Panc1 (cell line): Measurements from ENCODE around the gene RHPN2.

Source experiments
- POLR2AphosphoS5 ChIP-seq: IDR thresholded peaks from 2 replicates; pipeline ENCODE4 v1.6.1; 2012; ENCODE audit warnings: mild to moderate bottlenecking, low read depth, low read length, moderate library complexity
- TF ChIP-seq, protein P1 (sequence below): fragments of 450-650 bp; IDR thresholded peaks from 2 replicates; pipeline ENCODE4 v1.5.1; 2017; ENCODE audit warnings: mild to moderate bottlenecking

DNA sequence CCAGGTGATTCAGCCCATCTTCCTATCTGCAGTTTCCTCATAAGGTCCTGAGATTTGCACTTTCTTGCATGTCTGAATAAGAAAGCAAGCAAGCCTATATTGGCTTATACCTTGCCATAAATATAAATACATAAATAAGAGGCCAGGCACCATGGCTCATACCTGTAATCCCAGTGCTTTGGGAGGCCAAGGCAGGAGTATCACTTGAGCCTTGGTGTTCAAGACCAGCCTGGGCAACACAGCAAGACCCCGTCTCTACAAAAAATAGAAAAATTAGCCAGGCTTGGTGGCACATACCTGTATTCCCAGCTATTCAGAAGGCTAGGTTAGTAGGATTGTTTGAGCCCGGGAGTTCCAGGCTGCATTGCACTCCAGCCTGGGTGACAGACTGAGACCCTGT lies 10.8 kb upstream of the RHPN2 start:
- TF ChIP-seq, protein P1, sequence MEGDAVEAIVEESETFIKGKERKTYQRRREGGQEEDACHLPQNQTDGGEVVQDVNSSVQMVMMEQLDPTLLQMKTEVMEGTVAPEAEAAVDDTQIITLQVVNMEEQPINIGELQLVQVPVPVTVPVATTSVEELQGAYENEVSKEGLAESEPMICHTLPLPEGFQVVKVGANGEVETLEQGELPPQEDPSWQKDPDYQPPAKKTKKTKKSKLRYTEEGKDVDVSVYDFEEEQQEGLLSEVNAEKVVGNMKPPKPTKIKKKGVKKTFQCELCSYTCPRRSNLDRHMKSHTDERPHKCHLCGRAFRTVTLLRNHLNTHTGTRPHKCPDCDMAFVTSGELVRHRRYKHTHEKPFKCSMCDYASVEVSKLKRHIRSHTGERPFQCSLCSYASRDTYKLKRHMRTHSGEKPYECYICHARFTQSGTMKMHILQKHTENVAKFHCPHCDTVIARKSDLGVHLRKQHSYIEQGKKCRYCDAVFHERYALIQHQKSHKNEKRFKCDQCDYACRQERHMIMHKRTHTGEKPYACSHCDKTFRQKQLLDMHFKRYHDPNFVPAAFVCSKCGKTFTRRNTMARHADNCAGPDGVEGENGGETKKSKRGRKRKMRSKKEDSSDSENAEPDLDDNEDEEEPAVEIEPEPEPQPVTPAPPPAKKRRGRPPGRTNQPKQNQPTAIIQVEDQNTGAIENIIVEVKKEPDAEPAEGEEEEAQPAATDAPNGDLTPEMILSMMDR, result no peak
- no peak for TF ChIP-seq POLR2AphosphoS5
